ENCODE results near the gene CD164.

GRCh38 chr6:109429496-109429895 is 47.2 kb upstream of the CD164 start:
- TF ChIP-seq, protein P1, sequence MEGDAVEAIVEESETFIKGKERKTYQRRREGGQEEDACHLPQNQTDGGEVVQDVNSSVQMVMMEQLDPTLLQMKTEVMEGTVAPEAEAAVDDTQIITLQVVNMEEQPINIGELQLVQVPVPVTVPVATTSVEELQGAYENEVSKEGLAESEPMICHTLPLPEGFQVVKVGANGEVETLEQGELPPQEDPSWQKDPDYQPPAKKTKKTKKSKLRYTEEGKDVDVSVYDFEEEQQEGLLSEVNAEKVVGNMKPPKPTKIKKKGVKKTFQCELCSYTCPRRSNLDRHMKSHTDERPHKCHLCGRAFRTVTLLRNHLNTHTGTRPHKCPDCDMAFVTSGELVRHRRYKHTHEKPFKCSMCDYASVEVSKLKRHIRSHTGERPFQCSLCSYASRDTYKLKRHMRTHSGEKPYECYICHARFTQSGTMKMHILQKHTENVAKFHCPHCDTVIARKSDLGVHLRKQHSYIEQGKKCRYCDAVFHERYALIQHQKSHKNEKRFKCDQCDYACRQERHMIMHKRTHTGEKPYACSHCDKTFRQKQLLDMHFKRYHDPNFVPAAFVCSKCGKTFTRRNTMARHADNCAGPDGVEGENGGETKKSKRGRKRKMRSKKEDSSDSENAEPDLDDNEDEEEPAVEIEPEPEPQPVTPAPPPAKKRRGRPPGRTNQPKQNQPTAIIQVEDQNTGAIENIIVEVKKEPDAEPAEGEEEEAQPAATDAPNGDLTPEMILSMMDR (IDR thresholded peaks at IDR 0.05): no peak
- no peak for TF ChIP-seq POLR2A (IDR thresholded peaks at IDR 0.05)

All from thyroid gland (tissue), 4 donors.